SK-N-SH (cell line): Measurements from ENCODE around the gene DUSP16. TPM values are rescaled to one million over a fixed set of nuclear protein-coding genes. Genes with fewer than 3 reads are reported as not detected.
A peak's percentile ranks its signal among the peaks of the same experiment; 100 is the strongest.

Experiments used
- CTCF ChIA-PET: fragments of 300-600, 350-600 bp; formaldehyde crosslinking; extraction: SDS; loops from one replicate; lab custom pipeline; 2021; lab: Yijun Ruan, JAX
- POLR2A ChIA-PET: fragments of 350-600 bp; sonication (Branson Sonifier 250); formaldehyde crosslinking; extraction: SDS; loops from one replicate; lab custom pipeline; 2020; ENCODE audit warnings: antibody characterized with exemption, inconsistent platforms; lab: Yijun Ruan, JAX
- DNase-seq: peaks from one replicate; pipeline ENCODE4 v3.0.0; 2012
- H2AFZ ChIP-seq: fragments of 200-600 bp; sonication (generic); 2 replicates; pipeline ENCODE4 v1.8.1; 2016; ENCODE audit warnings: antibody characterized with exemption, mild to moderate bottlenecking, low read depth
- H3F3A ChIP-seq: fragments of 200-600 bp; sonication (generic); replicated peaks from 2 replicates; pipeline ENCODE3; 2016; ENCODE audit warnings: antibody characterized with exemption, mild to moderate bottlenecking; ENCODE audit not compliant: insufficient read depth
- H3K27ac ChIP-seq, 2 experiments: fragments of 200-500 bp in 1 of 2; fragments of 200-600 bp in 1 of 2; sonication (Bioruptor generic) in 1 of 2; sonication (generic), shearing (Covaris generic) in 1 of 2; 2 replicates each; pipeline versions ENCODE4 v1.5.1 to v1.6.1; 2014 to 2016; ENCODE audit warnings: low read depth in 2 of 2, inconsistent platforms in 1 of 2, low read length in 1 of 2, mild to moderate bottlenecking in 1 of 2, mixed read lengths in 1 of 2
- H3K27me3 ChIP-seq: fragments of 200-600 bp; sonication (generic), shearing (Covaris generic); 2 replicates; pipeline ENCODE4 v1.6.1; 2016; ENCODE audit warnings: mixed run types; ENCODE audit not compliant: insufficient read depth
- H3K36me3 ChIP-seq, 2 experiments: fragments of 200-500 bp in 1 of 2; fragments of 200-600 bp in 1 of 2; sonication (Bioruptor generic) in 1 of 2; sonication (generic) in 1 of 2; replicated peaks in 1 of 2; 2 replicates each; pipeline versions ENCODE3 to v1.5.1; 2014 to 2016; ENCODE audit warnings: low read length in 1 of 2, mild to moderate bottlenecking in 1 of 2; ENCODE audit not compliant: insufficient read depth in 2 of 2, control insufficient read depth in 1 of 2
- H3K4me1 ChIP-seq, 2 experiments: fragments of 200-500 bp in 1 of 2; fragments of 200-600 bp in 1 of 2; sonication (Bioruptor generic) in 1 of 2; sonication (generic), shearing (Covaris generic) in 1 of 2; 2 replicates each; pipeline versions ENCODE4 v1.5.1 to v1.6.1; 2014 to 2016; ENCODE audit warnings: low read depth in 1 of 2, low read length in 1 of 2, mixed run types in 1 of 2; ENCODE audit not compliant: insufficient read depth in 2 of 2, control insufficient read depth in 1 of 2
- H3K4me2 ChIP-seq: fragments of 200-600 bp; sonication (generic), shearing (Covaris generic); 2 replicates; pipeline ENCODE4 v1.6.1; 2017; ENCODE audit warnings: mixed run types
- H3K4me3 ChIP-seq, 2 experiments: fragments of 200-500 bp in 1 of 2; fragments of 200-600 bp in 1 of 2; sonication (Bioruptor generic) in 1 of 2; sonication (generic), shearing (Covaris generic) in 1 of 2; 2 replicates each; pipeline versions ENCODE4 v1.5.1 to v1.8.1; 2014 to 2016; ENCODE audit warnings: low read depth in 2 of 2, inconsistent platforms in 1 of 2, low read length in 1 of 2, mild to moderate bottlenecking in 1 of 2, mixed read lengths in 1 of 2, moderate library complexity in 1 of 2
- H3K79me2 ChIP-seq: fragments of 200-600 bp; sonication (generic); 2 replicates; pipeline ENCODE4 v1.8.1; 2017; ENCODE audit warnings: mild to moderate bottlenecking; ENCODE audit not compliant: insufficient read depth
- H3K9ac ChIP-seq: fragments of 200-600 bp; sonication (generic); 2 replicates; pipeline ENCODE4 v1.6.1; 2017; ENCODE audit warnings: mixed run types
- H3K9me2 ChIP-seq: fragments of 200-600 bp; sonication (generic); 2 replicates; pipeline ENCODE4 v1.6.1; 2017; ENCODE audit warnings: mixed run types
- H3K9me3 ChIP-seq: fragments of 200-600 bp; sonication (generic); 2 replicates; pipeline ENCODE4 v1.6.1; 2017; ENCODE audit warnings: mixed run types, mild to moderate bottlenecking, moderate library complexity
- H4K20me1 ChIP-seq: fragments of 200-600 bp; sonication (generic); 2 replicates; pipeline ENCODE4 v1.6.1; 2017; ENCODE audit warnings: mild to moderate bottlenecking, mixed run types; ENCODE audit not compliant: insufficient read depth
- CTCF ChIP-seq: fragments of 200-600 bp; sonication (generic); IDR thresholded peaks from 2 replicates; pipeline ENCODE4 v1.6.1; 2017; ENCODE audit warnings: antibody characterized with exemption, mild to moderate bottlenecking, moderate library complexity
- EZH2phosphoT487 ChIP-seq: fragments of 200-600 bp; sonication (generic); IDR thresholded peaks from 2 replicates; pipeline ENCODE4 v1.6.1; 2017; ENCODE audit warnings: low read depth, mixed run types, mild to moderate bottlenecking, antibody characterized with exemption, moderate library complexity, borderline replicate concordance
- FOSL2 ChIP-seq: IDR thresholded peaks from 2 replicates; pipeline ENCODE4 v1.4.0; 2012; ENCODE audit warnings: low read depth, mild to moderate bottlenecking, moderate library complexity, borderline replicate concordance
- FOXM1 ChIP-seq: IDR thresholded peaks from 2 replicates; pipeline ENCODE4 v1.4.0; 2012; ENCODE audit warnings: low read depth, mild to moderate bottlenecking
- JUND ChIP-seq: IDR thresholded peaks from 2 replicates; pipeline ENCODE4 v1.4.0; 2012
- MEF2A ChIP-seq: IDR thresholded peaks from 2 replicates; pipeline ENCODE4 v1.4.0; 2012; ENCODE audit warnings: low read depth, borderline replicate concordance
- MXI1 ChIP-seq: IDR thresholded peaks from 2 replicates; pipeline ENCODE4 v1.6.1; 2012; ENCODE audit warnings: mild to moderate bottlenecking, low read depth, low read length, improper control_type of control experiment
- PBX3 ChIP-seq: IDR thresholded peaks from 2 replicates; pipeline ENCODE4; 2012
- POLR2AphosphoS5 ChIP-seq: IDR thresholded peaks from 2 replicates; pipeline ENCODE4 v1.6.1; 2012; ENCODE audit warnings: low read depth, low read length
- RAD21 ChIP-seq: IDR thresholded peaks from 2 replicates; pipeline ENCODE4 v1.6.1; 2012; ENCODE audit warnings: mild to moderate bottlenecking, low read length
- REST ChIP-seq: IDR thresholded peaks from 2 replicates; pipeline ENCODE4 v1.6.1; 2012; ENCODE audit warnings: mild to moderate bottlenecking, low read depth, low read length, moderate library complexity
- RFX5 ChIP-seq: IDR thresholded peaks from 2 replicates; pipeline ENCODE4 v1.6.1; 2012; ENCODE audit warnings: mild to moderate bottlenecking, improper control_type of control experiment, low read length
- SIN3A ChIP-seq: IDR thresholded peaks from 2 replicates; pipeline ENCODE4 v1.6.1; 2012; ENCODE audit warnings: low read depth, mild to moderate bottlenecking, low read length, moderate library complexity, borderline replicate concordance
- SMC3 ChIP-seq: IDR thresholded peaks from 2 replicates; pipeline ENCODE4 v1.6.1; 2012; ENCODE audit warnings: low read depth, low read length, improper control_type of control experiment
- TAF1 ChIP-seq: IDR thresholded peaks from 2 replicates; pipeline ENCODE4 v1.6.1; 2012; ENCODE audit warnings: low read depth, mild to moderate bottlenecking, low read length, moderate library complexity, borderline replicate concordance
- ZBTB33 ChIP-seq: IDR thresholded peaks from 2 replicates; pipeline ENCODE4 v1.4.0; 2012; ENCODE audit warnings: low read depth, borderline replicate concordance
- WGBS: methylation state at CpG from one replicate; pipeline ENCODE4 v1.1.6; 2017; ENCODE audit warnings: low lambda C conversion rate; 5-methylcytosine and 5-hydroxymethylcytosine counted together
- polyA plus RNA-seq, 3 experiments: library from polyadenylated mRNA; depleted of rRNA; stranded (reverse); fragments of >200 nt; gene quantifications; 2 replicates each; pipeline ENCODE4 v1.2.3, GENCODE V29; 2012

Gene DUSP16
- polyA plus RNA-seq, 1 of the 3 experiments (the other 2 are of a cell fraction): 7.1 TPM

GRCh38 chr12:12511895-12512711 lies 50.6 kb downstream of the DUSP16 start (continued):
- no peak for TF ChIP-seq ZBTB33
- TF ChIP-seq EZH2phosphoT487: no peak
- TF ChIP-seq FOXM1: no peak
- TF ChIP-seq FOSL2: no peak
- no peak for TF ChIP-seq SIN3A
- TF ChIP-seq JUND: peak; percentile 26; the same call in 1 of the 2 replicates
- no peak for TF ChIP-seq CTCF
- peak; percentile 10; the same call in 1 of the 2 replicates for TF ChIP-seq POLR2AphosphoS5
- TF ChIP-seq SMC3: no peak
- peak; percentile 30 for TF ChIP-seq RAD21

GRCh38 chr12:12511021-12511783 lies 51.5 kb downstream of the DUSP16 start:
- H3K79me2 ChIP-seq: peaks cover 64% of the 10 kb centered on the region
- H3K4me2 ChIP-seq: peak overlapping the region; percentile 78
- H3K4me3 ChIP-seq: peak overlapping the region in 1 of 2 experiments; percentile 25; a peak in 2 of 4 replicates
- POLR2A ChIA-PET: interaction anchor here (0.6 to 1.2 kb wide), 4 partner anchors 12 to 205 kb away, joined by 3 read pairs; no protein-coding TSS in a partner anchor
- 18% methylated on average over 3 of the region's 3 CpGs for WGBS
- peak overlapping the region; percentile 98 to 99 for H3K27ac ChIP-seq
- H3K9ac ChIP-seq: peak overlapping the region; percentile 61; the same call in 1 of the 2 replicates
- H3K9me2 ChIP-seq: no peaks in the 10 kb centered on the region
- H3K36me3 ChIP-seq: peaks cover 3 to 4% of the 10 kb centered on the region in 2 experiments
- H3K9me3 ChIP-seq: no peaks in the 10 kb centered on the region
- H3K4me1 ChIP-seq: peaks cover 62 to 63% of the 10 kb centered on the region in 2 experiments
- no peak for DNase-seq
- no peaks in the 10 kb centered on the region for H3K27me3 ChIP-seq
- no peak overlapping the region for H2AFZ ChIP-seq
- no peaks in the 10 kb centered on the region for H4K20me1 ChIP-seq
- peaks cover 63% of the 10 kb centered on the region for H3F3A ChIP-seq
- CTCF ChIA-PET: interaction anchor here (1.1 to 1.4 kb wide), 2 partner anchors 135 to 145 kb away, joined by 3 to 6 read pairs; no protein-coding TSS in a partner anchor
- TF ChIP-seq CTCF: no peak
- no peak for TF ChIP-seq REST
- TF ChIP-seq TAF1: no peak
- TF ChIP-seq MEF2A: no peak
- TF ChIP-seq MXI1: no peak
- TF ChIP-seq JUND: peak; percentile 72
- no peak for TF ChIP-seq FOXM1
- TF ChIP-seq PBX3: peak; percentile 63
- no peak for TF ChIP-seq RFX5
